Endothelial cell of umbilical vein (primary cell): ENCODE data around the gene C1orf198. TPM values are rescaled to one million over a fixed set of nuclear protein-coding genes. Genes with fewer than 3 reads are reported as not detected.

Source experiments
- BruUV-seq: library from RNA; stranded (reverse); fragments of 400-500 nt; replicated peaks from 2 replicates; lab custom pipeline; 2021; lab: Mats Ljungman, UMichigan
- CTCF ChIA-PET: fragments of 300-600, 350-600 bp; sonication (Branson Sonifier 250); formaldehyde crosslinking; loops from one replicate; lab custom pipeline; 2021; ENCODE audit warnings: antibody characterized with exemption, inconsistent platforms; lab: Charles Lee
- POLR2A ChIA-PET: fragments of 300-600, 350-600 bp; sonication (Branson Sonifier 250); formaldehyde crosslinking; loops from one replicate; lab custom pipeline; 2021; ENCODE audit warnings: antibody characterized with exemption, inconsistent platforms; lab: Charles Lee
- DNase-seq: peaks from one replicate; pipeline ENCODE4 v3.0.0-alpha.2; 2011; ENCODE audit warnings: low read depth, low spot score
- FAIRE-seq: peaks from 2 replicates; lab custom pipeline; 2011; peaks lifted over from hg19 to GRCh38; lab: Jason Lieb, UNC
- H2AFZ ChIP-seq: 2 replicates; pipeline ENCODE4 v1.6.0; 2012; ENCODE audit warnings: low read depth, low read length, control low read depth, inconsistent platforms
- H3K27ac ChIP-seq: 2 replicates; pipeline ENCODE4 v1.5.1; 2011; ENCODE audit warnings: low read depth, mild to moderate bottlenecking, control low read depth, low read length, moderate library complexity; ENCODE audit not compliant: insufficient read depth
- H3K27me3 ChIP-seq, 2 experiments: 2 replicates each; pipeline versions ENCODE4 v1.6.0 to v1.6.1; 2011; ENCODE audit warnings: low read length in 2 of 2, mixed read lengths in 1 of 2; ENCODE audit not compliant: control insufficient read depth in 2 of 2, insufficient read depth in 2 of 2
- H3K36me3 ChIP-seq, 2 experiments: 2 replicates in 1 of 2; 3 replicates in 1 of 2; pipeline ENCODE4 v1.5.1; 2011; ENCODE audit warnings: low read length in 2 of 2, mild to moderate bottlenecking in 1 of 2, moderate library complexity in 1 of 2; ENCODE audit not compliant: control insufficient read depth in 2 of 2, insufficient read depth in 2 of 2; ENCODE audit errors: extremely low read depth in 1 of 2
- H3K4me1 ChIP-seq: 3 replicates; pipeline ENCODE4 v1.5.1; 2011; ENCODE audit warnings: mild to moderate bottlenecking, low read length; ENCODE audit not compliant: control insufficient read depth, insufficient read depth; ENCODE audit errors: extremely low read depth
- H3K4me2 ChIP-seq: 2 replicates; pipeline ENCODE4 v1.6.1; 2011; ENCODE audit warnings: low read length, control low read depth, mixed read lengths; ENCODE audit not compliant: insufficient read depth
- H3K4me3 ChIP-seq, 3 experiments: fragments of 200-600 bp in 1 of 3; sonication (generic), shearing (Covaris generic) in 1 of 3; replicated peaks in 1 of 3; 2 replicates each; pipeline ENCODE4 v1.5.1; 2011 to 2016; ENCODE audit warnings: control low read depth in 3 of 3, low read length in 3 of 3, mild to moderate bottlenecking in 2 of 3, inconsistent platforms in 1 of 3, low read depth in 1 of 3, moderate library complexity in 1 of 3; ENCODE audit not compliant: insufficient read depth in 1 of 3
- H3K79me2 ChIP-seq: 2 replicates; pipeline ENCODE4 v1.6.0; 2012; ENCODE audit warnings: low read length, inconsistent platforms; ENCODE audit not compliant: control insufficient read depth, insufficient read depth
- H3K9ac ChIP-seq: replicated peaks from 2 replicates; pipeline ENCODE3; 2011; ENCODE audit warnings: low read length, control low read depth; ENCODE audit not compliant: insufficient read depth; ENCODE audit errors: extremely low read depth
- H3K9me1 ChIP-seq: replicated peaks from 3 replicates; pipeline ENCODE4 v1.6.0; 2011; ENCODE audit warnings: mild to moderate bottlenecking, low read length; ENCODE audit not compliant: control insufficient read depth, insufficient read depth; ENCODE audit errors: extremely low read depth
- H3K9me3 ChIP-seq: replicated peaks from 2 replicates; pipeline ENCODE4 v1.5.1; 2012; ENCODE audit warnings: low read length, inconsistent platforms; ENCODE audit not compliant: control insufficient read depth, insufficient read depth
- H4K20me1 ChIP-seq: replicated peaks from 2 replicates; pipeline ENCODE3; 2011; ENCODE audit warnings: mild to moderate bottlenecking, low read length; ENCODE audit not compliant: control insufficient read depth, insufficient read depth; ENCODE audit errors: extremely low read depth
- CTCF ChIP-seq, 2 donors: IDR thresholded peaks; 1 replicate in 1 of 2; 2 replicates in 1 of 2; pipeline ENCODE4 v1.5.1; 2011; ENCODE audit warnings: low read length in 2 of 2, mild to moderate bottlenecking in 2 of 2, moderate library complexity in 2 of 2, control low read depth in 1 of 2, inconsistent platforms in 1 of 2, low read depth in 1 of 2; ENCODE audit not compliant: insufficient read depth in 1 of 2; ENCODE audit errors: extremely low read depth in 1 of 2
- EZH2 ChIP-seq: IDR thresholded peaks from 2 replicates; pipeline ENCODE4 v1.6.1; 2012; ENCODE audit warnings: borderline replicate concordance, low read depth, mild to moderate bottlenecking, moderate library complexity, low read length, inconsistent platforms; ENCODE audit not compliant: severe bottlenecking
- FOS ChIP-seq: IDR thresholded peaks from 2 replicates; pipeline ENCODE4 v1.6.1; 2011; ENCODE audit warnings: mild to moderate bottlenecking, low read length, moderate library complexity, borderline replicate concordance; ENCODE audit not compliant: insufficient read depth
- GATA2 ChIP-seq: IDR thresholded peaks from 2 replicates; pipeline ENCODE4 v1.7.0; 2011; ENCODE audit warnings: low read depth, mild to moderate bottlenecking, moderate library complexity, mixed read lengths, low read length; ENCODE audit not compliant: insufficient read length, insufficient read depth
- JUN ChIP-seq: IDR thresholded peaks from 2 replicates; pipeline ENCODE4 v1.6.1; 2011; ENCODE audit warnings: borderline replicate concordance, low read depth; ENCODE audit not compliant: insufficient read length, insufficient read depth
- MAX ChIP-seq: IDR thresholded peaks from 2 replicates; pipeline ENCODE4 v1.6.1; 2011; ENCODE audit not compliant: insufficient read depth, insufficient read length
- MYC ChIP-seq: IDR thresholded peaks from one replicate; pipeline ENCODE4 v1.6.1; 2011; ENCODE audit warnings: mild to moderate bottlenecking, low read depth, low read length
- POLR2A ChIP-seq: IDR thresholded peaks from 2 replicates; pipeline ENCODE4 v1.6.1; 2012; ENCODE audit warnings: low read depth, mild to moderate bottlenecking, control low read depth, low read length
- POLR2AphosphoS5 ChIP-seq: IDR thresholded peaks from 2 replicates; pipeline ENCODE4 v1.6.1; 2012; ENCODE audit warnings: low read depth, mild to moderate bottlenecking, control low read depth, low read length, moderate library complexity; ENCODE audit not compliant: insufficient read depth
- dilution Hi-C: fragments of 300-500 bp; cut with MboI; formaldehyde crosslinking; loops from one replicate; pipeline ENCODE4 v1.15.0; 2019; ENCODE audit warnings: low sequenced_read_pairs; ENCODE audit not compliant: extremely low pct_ligation_motif_present
- intact Hi-C: fragments of 100-400 bp; cut with micrococcal nuclease; formaldehyde crosslinking; loops from one replicate; pipeline ENCODE4 v1.10.0; 2022
- polyA plus RNA-seq, 4 experiments: library from polyadenylated mRNA; depleted of rRNA in 3 of 4; stranded (reverse) in 3 of 4; unstranded in 1 of 4; fragments of >200 nt; gene quantifications; 2 replicates each; pipeline versions ENCODE4 v1.2.1 to v1.2.3, GENCODE V29; 2011 to 2012; ENCODE audit warnings: missing spikeins in 1 of 4
- total RNA-seq: library from RNA; stranded (reverse); gene quantifications from 2 replicates; pipeline ENCODE4 v1.2.3, GENCODE V29; 2021

Gene C1orf198
- total and polyA plus RNA-seq, 2 donors (not counting 3 experiments of a cell fraction or from before 2014, with no cell fraction given), result 21.2 to 29.2 TPM

GRCh38 chr1:230901671-230902070, 33.4 kb upstream of the C1orf198 start:
- Histone ChIP-seq H3K9me1 (no peaks in the 10 kb centered on the region), H3K27ac (no peak overlapping the region), H4K20me1 (no peaks in the 10 kb centered on the region), H3K9me3 (no peaks in the 10 kb centered on the region), H2AFZ (no peak overlapping the region), H3K4me1 (peaks cover 6% of the 10 kb centered on the region), H3K79me2 (no peaks in the 10 kb centered on the region), H3K9ac (no peak overlapping the region), H3K27me3 (no peaks in the 10 kb centered on the region), H3K4me3 (no peak overlapping the region), H3K4me2 (no peak overlapping the region), H3K36me3 (peaks cover 0 to 3% of the 10 kb centered on the region in 2 experiments)
- no TSS peak for BruUV-seq
- CTCF ChIA-PET, result interaction anchor here (0.7 to 1.9 kb wide), 3 partner anchors 15 to 309 kb away, joined by 3 to 4 read pairs (median 3); no protein-coding TSS in a partner anchor
- dilution Hi-C loops, result no loop called here
- no peak for TF ChIP-seq EZH2
- no peak for TF ChIP-seq CTCF (IDR thresholded peaks at IDR 0.05; ENCODE audit: extremely low read depth in 1 of 2, insufficient read depth in 1 of 2, low read depth in 1 of 2, low read length in 2 of 2)
- TF ChIP-seq JUN, result no peak
- no peak for TF ChIP-seq POLR2AphosphoS5
- TF ChIP-seq MAX, result no peak
- TF ChIP-seq MYC, result no peak
- TF ChIP-seq POLR2A, result no peak
- TF ChIP-seq GATA2, result no peak
- no peak for TF ChIP-seq FOS
- POLR2A ChIA-PET, result no interaction called here
- no peak for FAIRE-seq
- no peak for DNase-seq
- intact Hi-C loops, result no loop called here
